Hematopoietic multipotent progenitor cell treated with erythropoietin and hydrocortisone succinate and interleukin-3 and kit ligand, for 6 days (in vitro differentiated cells): Measurements from ENCODE around the gene RHEBL1.
A peak's percentile ranks its signal among the peaks of the same experiment; 100 is the strongest.

Experiments used
- DNase-seq: peaks from one replicate; pipeline ENCODE4 v3.0.0-alpha.2; 2015

RHEBL1 gene

GRCh38 chr12:49018261-49019119, 51.3 kb downstream of the RHEBL1 start, which contains the start of gene PRKAG1:
TSS of gene PRKAG1 (minus strand) at chr12:49018776. CDS start at chr12:49018740, 36 bp downstream.
- DNase-seq: peak; percentile 98

DNA sequence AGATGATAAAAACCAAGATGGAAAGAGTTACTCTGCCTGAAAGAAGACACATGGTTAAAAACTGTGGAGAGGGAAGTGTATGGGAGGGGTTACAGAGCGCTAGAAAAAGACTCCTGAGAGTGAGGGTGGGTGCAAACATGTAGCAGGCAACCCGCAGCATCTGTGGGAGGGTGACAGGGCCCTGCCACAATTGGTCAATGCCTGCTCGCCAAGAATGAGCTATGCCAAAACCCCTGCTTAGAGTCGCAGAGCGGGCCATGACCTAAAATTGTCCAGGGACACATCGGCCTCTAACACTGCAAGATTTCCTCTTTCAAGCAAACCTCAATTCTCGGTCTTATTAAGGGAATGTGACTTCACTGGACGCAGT, 51.9 kb downstream of the RHEBL1 start:
- peak; percentile 80 for DNase-seq

- peak; percentile 79 for DNase-seq
Measured at GRCh38 chr12:49015196-49015595, 54.6 kb downstream of the RHEBL1 start.
